GM19099 (cell line): ENCODE data around the gene SASH1.

Experiments used
- POLR2A ChIP-seq: IDR thresholded peaks from 3 replicates; pipeline ENCODE4 v1.6.1; 2011; ENCODE audit warnings: low read depth; ENCODE audit not compliant: insufficient read length; ENCODE audit errors: extremely low read depth

SASH1 gene

GRCh38 chr6:148494226-148494625 lies 151.6 kb downstream of the SASH1 start:
- no peak for TF ChIP-seq POLR2A

GRCh38 chr6:148495029-148495428 lies 152.4 kb downstream of the SASH1 start:
- TF ChIP-seq POLR2A = no peak

GRCh38 chr6:148497257-148497656 lies 154.6 kb downstream of the SASH1 start:
- TF ChIP-seq POLR2A = no peak

GRCh38 chr6:148497717-148498116 lies 155.1 kb downstream of the SASH1 start:
- TF ChIP-seq POLR2A = no peak

- no peak for TF ChIP-seq POLR2A
These were observed 157.8 kb downstream of the SASH1 start for GRCh38 chr6:148500402-148500801.

- TF ChIP-seq POLR2A = no peak
These were observed 158.5 kb downstream of the SASH1 start for GRCh38 chr6:148501178-148501590.

- no peak for TF ChIP-seq POLR2A
These were observed 159.6 kb downstream of the SASH1 start for GRCh38 chr6:148502083-148502772.

- no peak for TF ChIP-seq POLR2A
These were observed 160.1 kb downstream of the SASH1 start for GRCh38 chr6:148502773-148503135.

- TF ChIP-seq POLR2A = no peak
These were observed 161.1 kb downstream of the SASH1 start for GRCh38 chr6:148503703-148504102.

GRCh38 chr6:148507774-148508173 lies 165.1 kb downstream of the SASH1 start:
- no peak for TF ChIP-seq POLR2A

- no peak for TF ChIP-seq POLR2A
These were observed 165.9 kb downstream of the SASH1 start for GRCh38 chr6:148508401-148509041.

GRCh38 chr6:148509119-148509799 lies 166.6 kb downstream of the SASH1 start:
- TF ChIP-seq POLR2A = no peak

- TF ChIP-seq POLR2A = no peak
These were observed 167.4 kb downstream of the SASH1 start for GRCh38 chr6:148509800-148510581.

GRCh38 chr6:148513145-148514071 lies 170.8 kb downstream of the SASH1 start:
- no peak for TF ChIP-seq POLR2A
